GM23338 (cell line): ENCODE results near the gene ZNF592. TPM values are rescaled to one million over a fixed set of nuclear protein-coding genes. Genes with fewer than 3 reads are reported as not detected.

Experiments used
- ATAC-seq: fragments of 200-7000 bp; cut with Tn5 transposase; 3 replicates; pipeline ENCODE4 v1.9.1; 2020
- DNase-seq: peaks from one replicate; pipeline ENCODE4 v3.0.0-alpha.2; 2015; ENCODE audit warnings: low spot score
- H2AFZ ChIP-seq: fragments of 200-600 bp; sonication (generic); 2 replicates; pipeline ENCODE4 v1.8.0; 2016; ENCODE audit warnings: antibody characterized with exemption, mild to moderate bottlenecking, moderate library complexity
- H3F3A ChIP-seq: fragments of 200-600 bp; sonication (generic); replicated peaks from 2 replicates; pipeline ENCODE4 v1.8.0; 2017; ENCODE audit warnings: antibody characterized with exemption, mixed run types, low read depth
- H3K27ac ChIP-seq: fragments of 200-600 bp; sonication (generic); 2 replicates; pipeline ENCODE4 v1.6.1; 2016; ENCODE audit warnings: low read depth
- H3K27me3 ChIP-seq: fragments of 200-600 bp; sonication (generic); 2 replicates; pipeline ENCODE4 v1.8.0; 2016; ENCODE audit warnings: mild to moderate bottlenecking, mixed run types, moderate library complexity; ENCODE audit not compliant: insufficient read depth
- H3K36me3 ChIP-seq: fragments of 200-600 bp; sonication (generic); 2 replicates; pipeline ENCODE4 v1.8.0; 2016; ENCODE audit warnings: mild to moderate bottlenecking; ENCODE audit not compliant: insufficient read depth
- H3K4me1 ChIP-seq: fragments of 200-600 bp; sonication (generic); 2 replicates; pipeline ENCODE4 v1.8.0; 2016; ENCODE audit warnings: mild to moderate bottlenecking, moderate library complexity; ENCODE audit not compliant: insufficient read depth
- H3K4me2 ChIP-seq: fragments of 200-600 bp; sonication (generic); 2 replicates; pipeline ENCODE4 v1.7.1; 2017; ENCODE audit warnings: mixed run types
- H3K4me3 ChIP-seq: fragments of 200-600 bp; sonication (generic); 2 replicates; pipeline ENCODE4 v1.6.1; 2016; ENCODE audit warnings: mixed run types
- H3K79me2 ChIP-seq: fragments of 200-600 bp; sonication (generic); replicated peaks from 2 replicates; pipeline ENCODE4 v1.8.0; 2017; ENCODE audit warnings: mild to moderate bottlenecking; ENCODE audit not compliant: insufficient read depth
- H3K9me2 ChIP-seq: fragments of 200-600 bp; sonication (generic); 2 replicates; pipeline ENCODE4 v1.8.0; 2017; ENCODE audit not compliant: insufficient read depth
- H4K20me1 ChIP-seq: fragments of 200-600 bp; sonication (generic); replicated peaks from 2 replicates; pipeline ENCODE4 v1.8.0; 2017; ENCODE audit warnings: mild to moderate bottlenecking; ENCODE audit not compliant: insufficient read depth
- H3K27ac Mint-ChIP-seq: 2 replicates; pipeline ENCODE4 v1.8.0; 2020; ENCODE audit warnings: inconsistent platforms, mild to moderate bottlenecking, moderate library complexity, mixed read lengths
- H3K27me3 Mint-ChIP-seq: 3 replicates; pipeline ENCODE4 v1.8.0; 2022; ENCODE audit warnings: low read depth, mild to moderate bottlenecking, moderate library complexity, mixed read lengths, inconsistent platforms; ENCODE audit not compliant: insufficient read depth, poor library complexity
- H3K36me3 Mint-ChIP-seq: 3 replicates; pipeline ENCODE4 v1.8.0; 2021; ENCODE audit warnings: low read depth, mild to moderate bottlenecking, inconsistent platforms, moderate library complexity, mixed read lengths
- H3K4me1 Mint-ChIP-seq: 3 replicates; pipeline ENCODE4 v1.8.0; 2020; ENCODE audit warnings: mild to moderate bottlenecking, inconsistent platforms, mixed read lengths
- H3K4me3 Mint-ChIP-seq: 3 replicates; pipeline ENCODE4 v1.8.0; 2021; ENCODE audit warnings: moderate library complexity, mild to moderate bottlenecking, inconsistent platforms, mixed read lengths
- H3K9me3 Mint-ChIP-seq: 3 replicates; pipeline ENCODE4 v1.8.0; 2020; ENCODE audit warnings: moderate library complexity, mild to moderate bottlenecking, inconsistent platforms, mixed read lengths
- CTCF ChIP-seq, 2 experiments: fragments of 200-600 bp in 1 of 2; sonication (generic) in 1 of 2; conservative IDR thresholded peaks; 2 replicates each; pipeline versions ENCODE4 v1.5.1 to v1.6.1; 2016 to 2017; ENCODE audit warnings: antibody characterized with exemption in 2 of 2, low read depth in 2 of 2, mild to moderate bottlenecking in 2 of 2, moderate library complexity in 1 of 2
- ETS1 ChIP-seq: IDR thresholded peaks from 2 replicates; pipeline ENCODE4 v1.6.1; 2016; ENCODE audit warnings: antibody characterized with exemption
- EZH2 ChIP-seq: fragments of 200-600 bp; sonication (generic); IDR thresholded peaks from one replicate; pipeline ENCODE4 v1.8.0; 2017; ENCODE audit warnings: antibody characterized with exemption, mild to moderate bottlenecking, low read depth; ENCODE audit not compliant: unreplicated experiment
- EZH2phosphoT487 ChIP-seq: fragments of 200-600 bp; sonication (generic); IDR thresholded peaks from one replicate; pipeline ENCODE4 v1.8.1; 2018; ENCODE audit warnings: antibody characterized with exemption; ENCODE audit not compliant: unreplicated experiment
- NANOG ChIP-seq: IDR thresholded peaks from 2 replicates; pipeline ENCODE4 v1.6.1; 2016; ENCODE audit warnings: antibody characterized with exemption, borderline replicate concordance
- POLR2AphosphoS5 ChIP-seq: IDR thresholded peaks from 2 replicates; pipeline ENCODE4 v1.6.1; 2016; ENCODE audit warnings: antibody characterized with exemption, low read depth
- REST ChIP-seq: IDR thresholded peaks from one replicate; pipeline ENCODE4 v1.6.1; 2018; ENCODE audit warnings: antibody characterized with exemption; ENCODE audit not compliant: unreplicated experiment
- ZNF331 ChIP-seq: fragments of 250-450 bp; sonication (Bioruptor Pico); IDR thresholded peaks from 2 replicates; pipeline ENCODE4 v1.5.0; 2020; ENCODE audit warnings: low read depth, mild to moderate bottlenecking, moderate library complexity
- ZNF462 ChIP-seq: fragments of 250-450 bp; sonication (Bioruptor Pico); IDR thresholded peaks from 2 replicates; pipeline ENCODE4 v1.5.0; 2020; ENCODE audit warnings: mild to moderate bottlenecking, moderate library complexity
- polyA plus RNA-seq: library from polyadenylated mRNA; unstranded; fragments of >200 nt; fragmentation: Nextera tagmentation; extraction: Ambion mirVana; gene quantifications from 2 replicates; pipeline ENCODE4 v1.2.1, GENCODE V29; 2016
- total RNA-seq: library from RNA; depleted of rRNA; stranded (reverse); fragments of >200 nt; shearing (Covaris generic); gene quantifications from 2 replicates; pipeline ENCODE4 v1.2.3, GENCODE V29; 2014

ZNF592 gene
- total and polyA plus RNA-seq, 2 experiments from 2014 or later = 4.4 to 21.4 TPM

- Mint-ChIP-seq H3K27me3 (peaks cover 10% of the 10 kb centered on the region), H3K27ac (no peak overlapping the region), H3K36me3 (no peaks in the 10 kb centered on the region), H3K4me1 (no peaks in the 10 kb centered on the region), H3K9me3 (no peaks in the 10 kb centered on the region), H3K4me3 (no peak overlapping the region)
- 0 out of 2 replicates have a peak, but pooled peaks cover 3% of the 10 kb centered on the region for H3F3A ChIP-seq
- H3K9me2 ChIP-seq = 0 out of 2 replicates have a peak, but pooled peaks cover 3% of the 10 kb centered on the region
- no peaks in the 10 kb centered on the region for H4K20me1 ChIP-seq
- no peaks in the 10 kb centered on the region; the same call in 1 of the 2 replicates for H3K36me3 ChIP-seq
- H3K4me3 ChIP-seq = no peak overlapping the region
- H3K27me3 ChIP-seq = peaks cover 4% of the 10 kb centered on the region; the same call in 1 of the 2 replicates
- no peak overlapping the region for H3K27ac ChIP-seq
- TF ChIP-seq REST (no peak), EZH2phosphoT487 (no peak), CTCF (conservative IDR thresholded peaks at IDR 0.05; ENCODE audit: low read depth in 2 of 2) (no peak), NANOG (no peak)
- DNase-seq (no peak), ATAC-seq (no peak)
- H3K79me2 ChIP-seq = no peaks in the 10 kb centered on the region
- no peak overlapping the region for H2AFZ ChIP-seq
- no peaks in the 10 kb centered on the region for H3K4me1 ChIP-seq
- H3K4me2 ChIP-seq = no peak overlapping the region
Measured at GRCh38 chr15:84811151-84811550, 62.8 kb downstream of the ZNF592 start.

GRCh38 chr15:84811828-84812227, 63.4 kb downstream of the ZNF592 start:
- no peaks in the 10 kb centered on the region; the same call in 2 of the 3 replicates for H3K36me3 Mint-ChIP-seq
- ATAC-seq (no peak), DNase-seq (no peak)
- Histone ChIP-seq H3K4me1 (no peaks in the 10 kb centered on the region), H3K27ac (no peak overlapping the region), H3K79me2 (no peaks in the 10 kb centered on the region), H3K4me3 (no peak overlapping the region), H3K36me3 (no peaks in the 10 kb centered on the region), H2AFZ (no peak overlapping the region), H3F3A (0 out of 2 replicates have a peak, but pooled peaks cover 3% of the 10 kb centered on the region), H3K27me3 (peaks cover 5% of the 10 kb centered on the region; the same call in 1 of the 2 replicates), H3K4me2 (no peak overlapping the region), H3K9me2 (0 out of 2 replicates have a peak, but pooled peaks cover 3% of the 10 kb centered on the region), H4K20me1 (no peaks in the 10 kb centered on the region)
- H3K9me3 Mint-ChIP-seq = no peaks in the 10 kb centered on the region
- no peak overlapping the region for H3K27ac Mint-ChIP-seq
- H3K4me1 Mint-ChIP-seq = peaks cover 3% of the 10 kb centered on the region
- H3K4me3 Mint-ChIP-seq = no peak overlapping the region
- peaks cover 11% of the 10 kb centered on the region for H3K27me3 Mint-ChIP-seq
- no peak for TF ChIP-seq POLR2AphosphoS5
- no peak for TF ChIP-seq NANOG
- TF ChIP-seq ETS1 = no peak
- TF ChIP-seq EZH2 = no peak
- TF ChIP-seq ZNF331 = no peak
- no peak for TF ChIP-seq ZNF462 (CRISPR knock-in tag)
